GM19328 (cell line): ENCODE results near the gene RBP4.

ENCODE experiments used
- ATAC-seq: cut with Tn5 transposase; IDR thresholded peaks from one replicate; pipeline ENCODE4 v1.9.1; 2021; ENCODE audit warnings: mild to moderate bottlenecking, moderate library complexity; ENCODE audit not compliant: unreplicated experiment

Gene RBP4

GRCh38 chr10:93601146-93601773, at the start of gene RBP4:
TSS of gene RBP4 (minus strand) at chr10:93601235. CDS start at chr10:93601028, 207 bp downstream.
- no peak for ATAC-seq

DNA sequence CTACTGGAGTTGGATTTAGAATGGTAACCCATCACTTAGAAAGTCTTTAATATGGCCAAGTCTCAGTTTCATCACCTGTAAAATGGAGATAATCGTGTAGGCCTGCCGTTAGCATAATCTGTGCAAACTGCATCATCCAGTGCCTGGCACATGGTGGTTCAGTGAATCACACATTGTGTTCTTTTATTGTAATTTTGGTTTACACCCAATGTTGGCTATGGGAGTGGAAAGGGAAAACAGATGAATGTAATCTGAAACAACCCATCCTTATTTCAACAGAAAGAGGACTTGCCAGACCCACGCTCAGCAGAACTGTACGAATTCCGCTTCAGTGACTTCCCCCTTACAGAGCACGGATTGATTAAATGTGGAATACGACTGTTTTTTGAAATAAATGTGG, 38.8 kb upstream of the RBP4 start:
- no peak for ATAC-seq

GRCh38 chr10:93630625-93631557, 29.9 kb upstream of the RBP4 start:
- ATAC-seq = no peak

GRCh38 chr10:93629647-93630305, 28.7 kb upstream of the RBP4 start:
- no peak for ATAC-seq

- ATAC-seq = no peak
These were observed 27.8 kb upstream of the RBP4 start for GRCh38 chr10:93628858-93629257.

DNA sequence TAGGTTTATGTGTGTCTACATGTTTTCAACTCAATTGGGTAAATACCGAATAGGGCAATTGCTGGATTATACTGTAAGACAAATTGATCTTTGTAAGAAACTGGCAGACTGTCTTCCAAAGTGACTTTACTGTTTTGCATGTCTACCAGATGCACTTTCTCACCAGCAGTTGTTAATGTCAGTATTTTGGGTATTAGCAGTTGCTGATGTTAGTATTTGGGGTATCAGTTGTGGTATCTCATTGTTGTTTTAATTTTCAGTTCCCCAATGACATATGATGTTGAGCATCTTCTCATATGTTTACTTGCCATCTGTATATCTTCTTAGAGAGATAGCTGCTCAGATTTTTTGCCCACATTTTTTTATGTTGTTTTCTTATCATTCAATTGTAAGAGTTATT, 21.9 kb upstream of the RBP4 start:
- no peak for ATAC-seq

DNA sequence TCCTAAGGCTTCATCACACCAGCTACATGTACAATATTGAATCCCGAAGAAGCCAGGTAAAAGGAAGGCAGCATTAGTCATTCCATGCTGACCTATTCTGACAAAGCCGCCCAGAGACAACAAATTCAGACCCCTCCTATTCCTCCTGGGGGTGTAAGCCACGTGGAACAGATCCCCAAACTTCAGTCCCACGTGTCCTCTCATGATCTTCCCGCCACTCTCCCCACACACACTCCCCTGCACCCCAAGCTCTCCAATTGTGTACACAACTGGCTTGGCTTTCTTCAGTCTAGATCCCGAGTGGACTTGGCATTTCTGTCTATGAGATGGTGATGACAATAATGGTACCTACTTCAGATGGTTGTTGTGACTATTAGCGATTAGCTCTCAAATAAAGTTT, 19.9 kb upstream of the RBP4 start:
- no peak for ATAC-seq

DNA sequence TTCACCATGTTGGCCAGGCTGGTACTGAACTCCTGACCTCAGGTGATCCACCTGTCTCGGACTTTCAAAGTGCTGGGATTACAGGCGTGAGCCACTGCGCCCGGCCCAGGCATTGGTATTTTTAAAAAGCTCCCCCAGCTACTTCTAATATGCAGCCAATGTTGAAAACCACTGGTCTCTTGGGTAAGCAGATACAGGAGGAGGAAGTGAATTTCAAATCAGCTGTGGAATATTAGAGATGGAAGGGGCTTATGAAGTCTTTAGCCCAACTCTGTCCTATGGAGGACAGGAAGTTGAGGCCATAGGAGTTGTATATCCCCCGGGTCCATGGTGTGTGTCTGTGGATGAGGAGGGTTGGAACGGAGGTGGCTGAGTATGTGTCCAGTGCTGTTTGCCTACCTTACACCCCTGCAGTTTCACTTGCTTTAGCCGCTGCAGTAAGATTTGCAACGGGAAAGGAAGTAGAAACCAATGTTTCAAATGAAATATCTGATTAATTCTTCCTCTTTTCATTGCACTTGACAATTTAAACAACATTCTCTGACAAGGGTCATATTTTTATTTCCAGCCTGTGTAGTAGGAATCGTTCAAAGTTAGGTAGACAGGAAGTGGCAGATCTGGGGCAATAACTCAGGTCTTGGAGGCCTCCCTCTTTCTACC, 14.7 kb upstream of the RBP4 start:
- ATAC-seq = no peak

- no peak for ATAC-seq
These were observed 13.2 kb upstream of the RBP4 start for GRCh38 chr10:93614101-93614825.

GRCh38 chr10:93613126-93613525, 12.1 kb upstream of the RBP4 start:
- ATAC-seq = no peak

GRCh38 chr10:93612311-93612710, 11.3 kb upstream of the RBP4 start, which contains the start of gene PDE6C:
TSS of gene PDE6C (plus strand) at chr10:93612537. CDS start at chr10:93612726, 189 bp downstream.
- no peak for ATAC-seq

GRCh38 chr10:93608421-93608820, 7.4 kb upstream of the RBP4 start:
- ATAC-seq = no peak

DNA sequence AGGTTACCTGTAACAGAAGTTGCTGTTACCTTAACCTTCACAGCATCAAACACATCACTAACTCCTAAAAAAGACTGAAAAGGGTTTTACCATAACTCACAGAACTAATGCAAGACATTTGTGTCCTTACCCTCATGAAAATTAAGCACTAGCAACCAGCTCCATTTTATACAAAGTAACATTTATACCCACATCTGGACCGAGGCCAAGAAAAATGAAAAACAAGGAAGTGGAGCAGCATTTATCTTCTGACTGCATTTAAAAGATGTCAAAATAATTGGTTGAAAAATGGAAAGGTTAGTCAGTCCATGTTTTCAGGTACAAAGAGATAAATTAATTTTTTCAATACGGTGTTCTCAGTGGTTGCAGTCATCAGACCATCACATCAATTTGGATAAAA, 3.1 kb upstream of the RBP4 start:
- ATAC-seq = no peak

GRCh38 chr10:93603023-93603422, 2.0 kb upstream of the RBP4 start:
- ATAC-seq = no peak

DNA sequence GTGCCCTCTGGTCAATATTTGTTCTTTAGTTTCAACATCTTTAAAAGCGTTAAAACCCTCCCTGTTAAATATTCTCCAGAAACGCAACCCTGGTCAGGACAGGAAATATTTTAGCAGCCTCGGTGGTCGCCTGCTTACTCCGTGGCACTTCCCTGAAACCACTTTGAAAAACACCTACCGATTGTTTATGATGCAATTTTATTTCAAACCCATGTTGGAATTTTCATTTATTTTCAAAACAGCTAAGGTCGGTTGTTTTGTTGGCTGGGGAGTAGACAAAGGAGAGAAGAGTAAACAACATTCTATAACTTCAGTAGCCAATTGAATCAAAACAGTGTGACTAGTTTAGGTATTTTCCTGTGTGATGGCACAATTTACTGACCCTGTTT, 733 bp upstream of the RBP4 start:
- no peak for ATAC-seq

DNA sequence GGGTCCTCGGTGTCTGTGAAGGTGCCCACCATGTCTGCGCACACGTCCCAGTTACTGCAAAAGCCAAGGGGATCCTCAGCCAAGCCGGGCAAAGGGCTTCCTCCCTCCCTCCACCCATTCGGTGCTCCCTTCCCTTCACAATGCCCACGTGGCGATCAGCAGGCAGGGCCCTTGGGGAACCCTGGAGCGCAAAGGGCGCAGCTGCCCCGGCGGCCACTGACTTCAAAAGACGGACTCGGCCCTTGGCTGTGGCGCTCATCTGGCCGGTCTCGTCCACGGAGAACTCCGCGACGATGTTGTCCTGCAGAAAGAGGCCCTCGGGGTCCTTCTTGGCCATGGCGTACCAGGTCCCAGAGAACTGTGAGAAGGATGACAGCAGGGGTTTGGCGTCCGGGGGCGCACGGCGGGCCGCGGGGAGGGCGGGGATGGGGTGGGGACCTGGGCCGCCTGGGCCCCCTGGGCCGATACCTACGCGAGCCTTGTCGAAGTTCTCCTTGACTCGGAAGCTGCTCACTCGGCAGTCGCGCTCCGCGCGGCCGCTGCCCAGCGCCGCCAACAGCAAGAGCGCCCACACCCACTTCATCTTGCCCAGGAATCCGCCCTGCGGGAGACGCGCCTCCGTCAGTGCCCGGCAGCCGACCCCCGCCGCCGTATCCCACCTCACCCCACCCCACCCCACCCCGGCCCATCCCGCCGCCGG, 439 bp downstream of the RBP4 start:
- no peak for ATAC-seq

DNA sequence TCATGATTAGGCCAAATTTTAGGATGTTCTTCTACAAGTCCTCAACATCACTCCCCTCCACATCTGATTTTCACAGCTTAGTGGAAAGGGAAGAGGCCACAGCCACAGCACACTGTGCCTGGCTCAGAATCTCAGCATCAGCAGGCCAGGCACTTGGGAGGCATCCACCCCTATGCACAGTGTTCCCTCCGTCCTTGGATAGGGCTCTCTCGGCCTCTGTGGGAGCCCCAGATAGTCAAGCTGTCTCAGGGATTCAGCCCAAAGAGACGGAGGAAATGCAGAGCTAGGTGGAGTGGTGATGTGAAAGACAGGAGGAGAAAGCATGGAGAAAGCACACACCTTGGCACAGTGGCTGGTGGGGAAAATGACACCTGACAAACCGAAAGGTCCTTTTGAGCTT, 1.3 kb downstream of the RBP4 start:
- no peak for ATAC-seq

DNA sequence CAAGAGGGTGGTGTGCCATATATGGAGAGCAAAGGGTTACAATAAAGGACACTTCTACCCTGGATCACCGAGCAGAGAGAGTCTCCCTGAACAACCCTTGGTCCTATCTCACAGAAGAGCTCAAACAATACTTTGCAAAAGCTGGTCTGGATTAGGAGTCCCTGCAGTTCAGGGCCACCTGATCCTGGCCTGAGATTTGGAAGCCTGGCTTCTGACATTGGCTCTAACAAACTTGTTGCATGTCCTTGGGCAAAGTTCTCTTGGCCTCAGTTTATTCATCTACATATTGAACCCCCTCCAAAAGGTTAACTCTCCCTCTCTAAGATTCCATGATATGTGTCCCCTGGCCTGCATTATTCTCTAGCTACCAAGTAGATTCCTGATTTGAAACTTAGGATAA, 1.7 kb downstream of the RBP4 start:
- no peak for ATAC-seq

DNA sequence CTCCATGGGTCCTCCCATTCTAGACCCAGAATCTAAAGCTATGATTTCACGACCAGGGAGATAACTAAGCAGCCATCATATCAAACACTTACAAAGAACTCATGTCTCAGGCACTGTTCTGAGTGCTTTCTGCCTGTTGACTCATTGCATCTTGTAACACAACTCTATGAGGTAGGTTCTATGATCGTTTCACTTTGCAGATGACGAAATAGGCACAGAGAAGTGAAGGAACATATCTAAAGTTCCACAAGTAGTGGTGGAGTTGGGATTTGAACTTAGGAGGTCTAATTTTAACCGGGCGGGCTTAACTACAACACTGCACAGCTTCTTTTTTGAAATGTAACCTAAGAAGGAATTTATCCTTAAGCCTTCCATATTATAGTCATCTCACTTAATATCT, 2.9 kb downstream of the RBP4 start:
- ATAC-seq = no peak

DNA sequence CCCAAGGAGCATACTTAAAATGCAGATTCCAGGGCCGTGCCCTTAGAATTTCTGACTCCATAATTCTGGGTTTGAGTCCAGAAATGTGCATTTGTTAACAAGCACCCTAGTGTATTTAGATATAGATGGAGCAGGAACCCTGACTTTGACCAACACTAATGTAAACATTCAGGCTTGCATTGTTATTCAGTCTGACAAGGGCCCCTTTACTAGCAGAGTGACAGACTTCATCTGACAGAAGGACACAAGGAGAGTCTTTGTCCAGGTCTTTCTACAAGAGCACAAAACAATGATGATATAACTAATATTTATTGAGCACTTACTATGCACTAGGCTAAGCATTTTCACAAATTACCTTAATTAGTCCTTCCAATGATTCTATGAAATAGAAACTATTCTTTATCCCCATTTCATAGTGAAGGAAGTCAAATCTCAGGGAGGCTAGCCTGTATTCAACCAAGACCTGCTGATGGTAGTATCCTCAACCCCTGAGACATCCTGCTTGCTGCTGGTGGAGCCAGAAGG, 3.9 kb downstream of the RBP4 start:
- no peak for ATAC-seq
